ENCODE results near the gene CUTA.
A peak's percentile ranks its signal among the peaks of the same experiment; 100 is the strongest.

CUTA gene

GRCh38 chr6:33420491-33421343 lies 2.8 kb upstream of the CUTA start:
- no peak for DNase-seq

GRCh38 chr6:33419580-33420490 lies 1.9 kb upstream of the CUTA start, which contains the start of gene SYNGAP1:
SYNGAP1 (plus strand) TSS chr6:33420065; CDS start chr6:33420265, 200 bp downstream.
- DNase-seq: no peak

- no peak for DNase-seq
Observed at GRCh38 chr6:33418690-33419291, 884 bp upstream of the CUTA start.

GRCh38 chr6:33417128-33417902 lies 592 bp downstream of the CUTA start:
- DNase-seq: peak in 1 of 2 donors; percentile 36

DNA sequence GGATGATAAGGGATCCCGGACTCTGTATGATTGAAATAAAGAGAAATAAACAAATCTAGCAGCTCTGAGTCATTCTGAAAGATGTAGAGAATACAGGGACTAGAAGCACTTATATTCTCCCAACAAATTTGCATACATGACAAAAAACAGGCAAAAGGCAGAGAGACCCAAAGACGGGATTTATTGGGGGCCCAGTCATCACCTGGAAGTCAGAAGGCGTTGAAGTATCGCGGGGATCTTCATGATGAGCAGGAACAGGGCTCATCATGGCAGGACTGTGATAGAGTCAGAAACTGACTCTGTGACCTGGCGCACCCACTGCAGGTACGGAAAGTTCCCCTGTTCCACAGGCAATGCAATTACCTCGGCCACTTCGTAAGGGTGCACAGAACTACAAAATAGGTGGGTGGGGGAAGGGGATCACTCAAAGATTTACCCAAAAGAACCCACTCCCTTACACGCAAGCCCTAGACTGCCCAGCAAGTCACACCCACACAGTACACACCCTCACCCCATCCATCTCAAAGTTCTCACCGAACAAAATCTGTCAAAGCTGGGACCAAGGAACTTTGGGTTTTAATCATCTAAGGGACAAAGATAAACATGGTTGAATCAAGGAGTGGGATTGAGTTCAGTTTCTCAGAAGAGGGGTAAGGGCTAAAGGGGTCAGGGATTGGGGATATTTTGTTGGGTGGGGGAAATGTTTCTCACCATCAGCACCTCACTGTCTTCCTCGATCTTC lies 1.4 kb downstream of the CUTA start:
- no peak for DNase-seq

- no peak for DNase-seq
Observed at GRCh38 chr6:33415831-33416230, 2.1 kb downstream of the CUTA start.

- no peak for DNase-seq
Observed at GRCh38 chr6:33414592-33415271, 3.2 kb downstream of the CUTA start.

GRCh38 chr6:33413241-33414120 lies 4.4 kb downstream of the CUTA start:
- no peak for DNase-seq

DNA sequence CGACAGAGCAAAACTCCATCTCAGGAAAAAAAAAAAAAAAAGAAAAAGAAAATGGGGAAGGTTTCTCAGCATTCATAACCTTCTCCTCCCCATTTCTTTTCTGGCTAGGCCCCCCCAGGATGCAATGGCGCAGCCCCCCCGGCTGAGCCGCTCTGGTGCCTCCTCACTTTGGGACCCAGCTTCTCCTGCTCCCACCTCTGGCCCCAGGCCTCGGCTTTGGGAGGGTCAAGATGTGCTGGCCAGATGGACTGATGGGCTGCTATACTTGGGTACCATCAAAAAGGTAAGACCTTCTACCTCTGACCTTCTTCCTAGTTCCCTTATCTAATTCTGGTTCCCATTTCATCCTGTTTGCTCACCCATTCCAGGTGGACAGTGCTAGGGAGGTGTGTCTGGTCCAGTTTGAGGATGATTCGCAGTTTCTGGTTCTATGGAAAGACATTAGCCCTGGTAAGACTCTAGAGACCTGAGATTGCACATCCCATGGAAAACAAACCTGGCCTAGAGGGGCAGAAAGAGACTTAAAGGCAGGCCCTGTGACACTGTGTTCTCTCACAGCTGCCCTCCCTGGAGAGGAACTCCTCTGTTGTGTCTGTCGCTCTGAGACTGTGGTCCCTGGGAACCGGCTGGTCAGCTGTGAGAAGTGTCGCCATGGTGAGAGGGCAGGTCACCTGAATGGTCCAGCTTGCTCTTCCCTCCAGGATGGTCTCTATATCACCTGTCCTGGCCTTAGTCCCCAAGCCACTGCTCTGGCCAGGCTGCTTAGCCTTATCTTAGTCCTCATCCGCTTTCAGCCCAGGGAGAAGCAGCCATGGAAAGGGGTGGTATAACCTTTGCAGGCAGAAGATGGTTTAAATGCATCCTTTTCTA lies 5.5 kb downstream of the CUTA start:
- DNase-seq: no peak

DNA sequence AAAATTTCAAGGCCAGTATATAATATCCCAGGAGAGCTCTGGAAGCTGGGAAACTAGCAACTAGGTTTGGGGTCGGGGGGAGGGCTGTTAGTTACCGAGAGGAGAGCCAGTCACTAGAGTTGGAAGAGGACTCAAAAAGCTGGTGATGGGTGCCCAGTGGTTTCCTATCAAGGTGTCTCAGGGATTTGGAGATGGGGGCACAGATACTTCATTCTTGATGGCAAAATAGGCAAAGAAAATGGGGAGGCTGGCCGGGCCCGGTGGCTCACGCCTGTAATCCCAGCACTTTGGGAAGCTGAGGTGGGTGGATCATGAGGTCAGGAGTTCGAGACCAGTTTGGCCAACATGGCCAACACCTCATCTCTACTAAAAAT lies 6.3 kb downstream of the CUTA start:
- no peak for DNase-seq

DNA sequence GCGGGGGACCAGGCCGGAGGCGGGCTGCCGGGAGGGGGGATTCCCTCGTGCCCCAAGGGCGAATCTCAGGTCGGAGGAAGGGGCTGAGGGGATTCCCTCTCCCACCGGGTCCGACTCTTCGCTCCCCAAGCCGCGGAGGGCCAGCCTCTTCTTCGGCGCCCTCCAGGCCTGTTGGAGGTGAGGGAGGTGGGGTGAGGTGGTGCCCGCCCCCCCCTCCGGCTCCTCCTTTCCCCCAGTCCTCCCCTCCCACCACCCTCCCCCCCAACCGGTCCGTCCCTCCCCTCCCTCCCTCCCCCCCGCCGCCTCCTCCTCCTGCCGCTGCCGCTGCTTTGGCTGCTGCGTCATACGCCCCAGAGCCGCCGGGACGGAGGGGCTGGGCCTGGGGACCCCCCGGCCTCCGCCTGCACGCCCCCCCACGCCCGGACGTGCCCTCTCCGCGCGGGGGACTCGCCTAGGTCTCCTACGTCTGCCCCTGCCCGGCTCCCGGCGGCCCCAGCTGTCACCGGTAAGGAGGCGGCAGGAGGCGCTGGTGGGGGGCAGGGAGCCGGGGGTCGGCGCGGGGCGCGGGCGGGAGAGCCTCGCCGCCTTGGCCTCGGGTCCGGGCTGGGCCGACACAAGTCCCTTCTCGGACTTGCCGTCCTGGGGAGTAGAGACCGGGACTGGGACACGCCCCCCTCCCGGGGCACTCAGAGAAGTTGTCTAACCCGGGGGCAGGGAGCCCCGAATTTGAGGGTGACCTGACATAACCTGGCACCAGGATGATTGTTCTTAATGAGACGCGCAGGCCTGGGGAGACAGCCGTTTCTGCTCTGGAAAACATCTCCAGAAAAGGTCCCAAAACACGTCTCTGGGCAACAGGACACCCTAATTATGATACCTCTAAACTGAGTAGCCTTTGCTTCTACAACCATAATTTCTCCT lies 6.9 kb downstream of the CUTA start, which contains the start of gene PHF1:
Gene PHF1, plus strand, starts transcription at position 304 of the 921 bp plus-strand sequence. CDS start 1,250 bp downstream, outside the sequence.
- DNase-seq: no peak

DNA sequence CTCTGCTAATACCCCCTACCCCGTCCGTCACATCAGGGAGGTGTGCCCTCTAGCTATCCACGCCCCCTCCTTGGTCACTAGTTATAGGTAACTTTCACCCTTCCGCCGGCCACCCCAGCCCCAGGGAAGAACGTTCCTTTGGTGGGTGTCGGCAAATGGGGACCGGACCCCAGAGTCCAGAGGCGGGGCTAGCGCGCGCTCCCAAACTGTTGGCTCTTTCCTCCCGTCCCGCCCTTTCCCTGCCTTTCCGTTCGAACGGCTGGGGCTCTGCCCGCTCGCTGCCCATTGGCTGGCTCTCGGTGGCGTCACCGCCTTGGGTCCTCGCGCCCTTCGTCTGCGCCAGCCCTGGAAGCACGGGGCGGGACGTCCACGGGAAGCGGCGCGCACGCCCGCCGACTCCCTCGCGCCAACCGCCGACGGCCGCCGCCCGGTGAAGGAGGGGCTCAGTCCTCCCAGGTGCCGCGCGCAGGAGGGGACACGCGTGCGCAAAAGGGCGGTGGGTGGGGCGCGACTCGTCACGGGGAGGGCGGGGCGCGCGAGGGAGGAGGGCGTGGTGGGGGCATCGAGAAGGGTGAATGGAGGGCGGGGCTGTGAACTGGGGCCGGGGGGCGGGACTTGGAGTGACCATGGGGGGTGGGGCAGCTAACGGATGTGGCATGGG lies 7.7 kb downstream of the CUTA start:
- peak; percentile 98 to 99 for DNase-seq

DNA sequence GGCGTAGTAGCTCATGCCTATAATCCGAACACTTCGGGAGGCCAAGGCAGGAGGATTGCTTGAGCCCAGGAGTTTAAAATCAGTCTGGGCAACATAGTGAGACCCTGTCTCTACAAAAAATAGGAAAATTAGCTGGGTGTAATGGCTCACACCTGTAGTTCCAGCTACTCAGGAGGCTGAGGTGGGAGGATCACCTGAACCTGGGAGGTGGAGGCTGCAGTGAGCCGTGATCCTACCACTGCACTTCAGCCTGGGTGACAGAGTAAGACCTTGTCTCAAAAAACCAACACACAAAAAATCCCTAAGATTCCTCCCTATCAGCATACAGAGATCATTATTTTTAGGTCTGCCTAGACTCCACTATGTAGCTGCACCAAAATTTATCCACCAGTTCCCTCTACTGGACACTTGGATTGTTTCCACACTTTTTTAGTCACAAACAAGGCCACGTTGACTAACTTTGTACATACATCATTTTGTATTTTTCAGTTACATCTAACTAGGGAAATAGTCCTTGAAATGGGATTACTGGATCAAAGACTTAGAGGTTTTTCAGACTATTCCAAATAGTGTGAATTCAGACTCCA lies 10.7 kb downstream of the CUTA start:
- DNase-seq: peak; percentile 59 to 62

GRCh38 chr6:33406126-33406525 lies 11.8 kb downstream of the CUTA start:
- no peak for DNase-seq

GRCh38 chr6:33405386-33405940 lies 12.4 kb downstream of the CUTA start:
- DNase-seq: no peak

- DNase-seq: no peak
Observed at GRCh38 chr6:33404884-33405283, 13.0 kb downstream of the CUTA start.
